Spleen (tissue), 13 donors: Measurements from ENCODE around the gene KASH5. TPM values are rescaled to one million over a fixed set of nuclear protein-coding genes. Genes with fewer than 3 reads are reported as not detected.

ENCODE experiments used
- DNase-seq: peaks from one replicate; pipeline ENCODE4 v3.0.0-alpha.2; 2020
- H3K27ac ChIP-seq, 8 donors: fragments of 200-600 bp; sonication (generic) in 7 of 8; 1 replicate in 4 of 8; 2 replicates in 4 of 8; pipeline versions ENCODE4 v1.5.0 to v1.8.0; 2016 to 2021; ENCODE audit warnings: inconsistent platforms in 4 of 8, mild to moderate bottlenecking in 4 of 8, moderate library complexity in 1 of 8
- H3K27me3 ChIP-seq, 7 donors: fragments of 200-600 bp; sonication (generic) in 6 of 7; replicated peaks in 1 of 7; 1 replicate in 4 of 7; 2 replicates in 3 of 7; pipeline versions ENCODE4 v1.5.0 to v1.8.0; 2016 to 2021; ENCODE audit warnings: inconsistent platforms in 3 of 7, mild to moderate bottlenecking in 1 of 7
- H3K36me3 ChIP-seq, 6 donors: fragments of 200-600 bp; sonication (generic) in 5 of 6; 1 replicate in 4 of 6; 2 replicates in 2 of 6; pipeline versions ENCODE4 v1.5.0 to v1.8.0; 2016 to 2021; ENCODE audit warnings: inconsistent platforms in 2 of 6
- H3K4me1 ChIP-seq, 6 donors: fragments of 200-600 bp; sonication (generic) in 5 of 6; 1 replicate in 3 of 6; 2 replicates in 3 of 6; pipeline versions ENCODE4 v1.5.0 to v1.8.0; 2016 to 2021; ENCODE audit warnings: inconsistent platforms in 3 of 6
- H3K4me3 ChIP-seq, 8 donors: fragments of 200-600 bp; sonication (generic) in 7 of 8; 1 replicate in 4 of 8; 2 replicates in 4 of 8; pipeline versions ENCODE4 v1.5.0 to v1.8.0; 2016 to 2021; ENCODE audit warnings: inconsistent platforms in 4 of 8, mild to moderate bottlenecking in 4 of 8, moderate library complexity in 2 of 8
- H3K9me3 ChIP-seq, 8 donors: fragments of 200-600 bp; sonication (generic) in 7 of 8; 1 replicate in 4 of 8; 2 replicates in 4 of 8; pipeline versions ENCODE4 v1.5.0 to v1.8.0; 2016 to 2021; ENCODE audit warnings: inconsistent platforms in 4 of 8
- POLR2A ChIP-seq, 3 donors: fragments of 450-650 bp; IDR thresholded peaks; one replicate each; pipeline ENCODE4 v1.5.1; 2017; ENCODE audit warnings: antibody characterized with exemption in 3 of 3, mild to moderate bottlenecking in 1 of 3
- POLR2AphosphoS5 ChIP-seq, 3 donors: sonication (generic); formaldehyde crosslinking; IDR thresholded peaks; one replicate each; pipeline ENCODE4 v1.5.1; 2017; ENCODE audit warnings: antibody characterized with exemption in 3 of 3
- WGBS, 5 donors: extraction: QIAGEN DNeasy Blood & Tissue Kit in 3 of 5; methylation state at CpG; one replicate each; pipeline versions ENCODE4 v1.1.5 to v1.1.7; 2013 to 2018; 5-methylcytosine and 5-hydroxymethylcytosine counted together
- intact Hi-C: fragments of 100-400 bp; cut with DNase I; formaldehyde crosslinking; loops from one replicate; pipeline ENCODE4 v1.15.0; 2023; ENCODE audit warnings: low total_unique reads
- long read RNA-seq, 2 donors: transcript quantifications; one replicate each; lab custom pipeline, GENCODE V29; 2026
- polyA plus RNA-seq, 3 donors: library from polyadenylated mRNA; stranded (reverse); fragments of 200-250 nt; gene quantifications; one replicate each; pipeline ENCODE4 v1.2.1, GENCODE V29; 2013
- total RNA-seq, 7 donors: library from RNA; depleted of rRNA in 3 of 7; stranded (reverse); fragments of >200 nt in 3 of 7; fragmentation: NEBNext Ultra II Directional in 4 of 7; extraction: Animal tissue kit (Norgen Biotek cat#: 25700) in 4 of 7; gene quantifications; one replicate each; pipeline versions ENCODE4 v1.1.0 to v1.2.1, GENCODE V29; 2016 to 2021
- TF ChIP-seq, protein P1 (sequence below), 11 experiments: fragments of 200-600 bp in 7 of 11; fragments of 450-650 bp in 4 of 11; sonication (generic) in 4 of 11; IDR thresholded peaks in 8 of 11; conservative IDR thresholded peaks in 3 of 11; 1 replicate in 7 of 11; 2 replicates in 4 of 11; pipeline versions ENCODE4 v1.4.0 to v1.8.0; 2016 to 2021; ENCODE audit warnings: antibody characterized with exemption in 11 of 11, inconsistent platforms in 4 of 11, mild to moderate bottlenecking in 1 of 11
- donor health status: healthy with polysubstance abuse.
- donor health status: DM: no; HTN: no; CAD: no; lungs with moderate emphysema.
- donor health status: DM: no; HTN: no; CAD: no.
- donor health status: Bipolar disorder and iron deficiency.
- donor health status: healthy.
- donor health status: DM: no; HTN: no; CAD: no.
- donor health status: DM: yes; HTN: yes; CAD: no.

Gene KASH5, protein sequence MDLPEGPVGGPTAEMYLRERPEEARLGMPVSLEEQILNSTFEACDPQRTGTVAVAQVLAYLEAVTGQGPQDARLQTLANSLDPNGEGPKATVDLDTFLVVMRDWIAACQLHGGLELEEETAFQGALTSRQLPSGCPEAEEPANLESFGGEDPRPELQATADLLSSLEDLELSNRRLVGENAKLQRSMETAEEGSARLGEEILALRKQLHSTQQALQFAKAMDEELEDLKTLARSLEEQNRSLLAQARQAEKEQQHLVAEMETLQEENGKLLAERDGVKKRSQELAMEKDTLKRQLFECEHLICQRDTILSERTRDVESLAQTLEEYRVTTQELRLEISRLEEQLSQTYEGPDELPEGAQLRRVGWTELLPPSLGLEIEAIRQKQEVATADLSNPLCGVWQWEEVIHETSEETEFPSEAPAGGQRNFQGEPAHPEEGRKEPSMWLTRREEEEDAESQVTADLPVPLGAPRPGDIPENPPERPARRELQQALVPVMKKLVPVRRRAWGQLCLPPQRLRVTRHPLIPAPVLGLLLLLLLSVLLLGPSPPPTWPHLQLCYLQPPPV
- total RNA-seq, result under 1 TPM in 1 of 7 donors, not detected in 6; 0.41 TPM
- polyA plus RNA-seq, result under 1 TPM; 0.11 to 0.32 (median 0.19) TPM
- long read RNA-seq, donor 1, result 0 reads
- long read RNA-seq, donor 2, result 0 reads

DNA sequence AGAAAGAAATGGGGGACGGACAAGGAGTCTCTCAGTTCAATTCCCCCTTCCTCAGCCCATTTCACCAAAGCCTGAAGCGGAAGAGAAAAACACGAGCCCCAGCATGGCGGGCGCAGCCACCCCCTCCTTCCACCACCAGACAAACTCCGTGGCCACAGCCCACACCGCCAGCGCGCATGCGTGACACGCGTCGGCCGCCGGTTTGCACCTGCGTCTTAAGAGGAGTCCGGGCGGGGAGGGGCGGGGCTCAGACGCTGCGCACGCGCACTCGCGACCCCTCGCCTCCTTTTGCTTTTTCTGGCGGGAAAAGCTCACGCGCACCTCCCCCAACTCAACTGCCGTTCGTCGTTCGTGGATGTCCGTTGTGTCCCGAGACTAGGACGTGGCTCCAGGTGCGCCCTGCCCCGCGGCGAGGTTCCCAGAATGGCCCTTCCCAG, at the start of gene KASH5:
KASH5 (plus strand) TSS at position 314 of the 437 bp plus-strand sequence. CDS start 2,635 bp downstream, outside the sequence.
- TF ChIP-seq POLR2AphosphoS5 (IDR thresholded peaks at IDR 0.05), result peak; percentile 47 to 80 (median 77)
- no peak for TF ChIP-seq POLR2A (IDR thresholded peaks at IDR 0.05)
- peaks cover 0 to 7% (median 0%) of the 10 kb centered on the region in 7 donors for H3K27me3 ChIP-seq
- no peaks in the 10 kb centered on the region for H3K36me3 ChIP-seq
- DNase-seq, result peak; percentile 95
- peaks cover 0 to 5% (median under 1%) of the 10 kb centered on the region in 8 donors for H3K9me3 ChIP-seq
- peak within 1 kb of the TSS in 4 of 8 donors; percentile 22 to 72 (median 49) for H3K27ac ChIP-seq
- peak within 1 kb of the TSS in 5 of 8 donors; percentile 9 to 47 (median 18) for H3K4me3 ChIP-seq
- WGBS, 5 donors, result 31 to 59% (median 50%) methylated on average over 10 to 40 of the region's 40 CpGs
- H3K4me1 ChIP-seq, result peaks cover 0 to 44% (median 13%) of the 10 kb centered on the region in 6 donors
- intact Hi-C loops, result no loop called here

DNA sequence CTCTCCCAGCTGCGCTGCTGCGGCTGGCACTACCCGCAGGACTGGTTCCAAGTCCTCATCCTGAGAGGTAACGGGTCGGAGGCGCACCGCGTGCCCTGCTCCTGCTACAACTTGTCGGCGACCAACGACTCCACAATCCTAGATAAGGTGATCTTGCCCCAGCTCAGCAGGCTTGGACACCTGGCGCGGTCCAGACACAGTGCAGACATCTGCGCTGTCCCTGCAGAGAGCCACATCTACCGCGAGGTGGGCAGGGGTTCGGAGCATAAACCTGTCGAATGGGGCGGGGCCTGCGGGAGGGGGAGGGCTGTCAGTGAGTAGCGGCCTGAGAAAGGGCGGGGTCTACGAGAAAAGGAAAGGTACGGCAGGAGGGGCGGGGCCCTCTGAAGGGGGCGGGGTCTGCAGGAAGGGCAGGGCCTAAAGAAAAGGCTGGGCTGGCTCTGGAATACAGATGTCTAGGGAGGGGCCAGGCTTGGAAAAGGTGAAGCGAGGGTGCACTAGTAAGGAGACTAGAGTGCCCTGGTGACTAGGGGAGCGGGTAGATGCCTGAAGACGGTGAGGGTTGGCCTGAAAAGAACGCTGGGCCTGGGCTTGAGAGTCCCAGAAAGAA, 49.3 kb upstream of the KASH5 start:
- WGBS, 5 donors, result 59 to 80% (median 68%) methylated on average over 28 to 30 of the region's 30 CpGs
- H3K27me3 ChIP-seq, result no peaks in the 10 kb centered on the region
- H3K36me3 ChIP-seq, result peaks cover 0 to 73% (median 39%) of the 10 kb centered on the region in 6 donors
- H3K9me3 ChIP-seq, result no peaks in the 10 kb centered on the region
- TF ChIP-seq, protein P1, sequence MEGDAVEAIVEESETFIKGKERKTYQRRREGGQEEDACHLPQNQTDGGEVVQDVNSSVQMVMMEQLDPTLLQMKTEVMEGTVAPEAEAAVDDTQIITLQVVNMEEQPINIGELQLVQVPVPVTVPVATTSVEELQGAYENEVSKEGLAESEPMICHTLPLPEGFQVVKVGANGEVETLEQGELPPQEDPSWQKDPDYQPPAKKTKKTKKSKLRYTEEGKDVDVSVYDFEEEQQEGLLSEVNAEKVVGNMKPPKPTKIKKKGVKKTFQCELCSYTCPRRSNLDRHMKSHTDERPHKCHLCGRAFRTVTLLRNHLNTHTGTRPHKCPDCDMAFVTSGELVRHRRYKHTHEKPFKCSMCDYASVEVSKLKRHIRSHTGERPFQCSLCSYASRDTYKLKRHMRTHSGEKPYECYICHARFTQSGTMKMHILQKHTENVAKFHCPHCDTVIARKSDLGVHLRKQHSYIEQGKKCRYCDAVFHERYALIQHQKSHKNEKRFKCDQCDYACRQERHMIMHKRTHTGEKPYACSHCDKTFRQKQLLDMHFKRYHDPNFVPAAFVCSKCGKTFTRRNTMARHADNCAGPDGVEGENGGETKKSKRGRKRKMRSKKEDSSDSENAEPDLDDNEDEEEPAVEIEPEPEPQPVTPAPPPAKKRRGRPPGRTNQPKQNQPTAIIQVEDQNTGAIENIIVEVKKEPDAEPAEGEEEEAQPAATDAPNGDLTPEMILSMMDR (IDR thresholded peaks at IDR 0.05 in 8 of 11, conservative IDR thresholded peaks at IDR 0.05 in 3 of 11), result no peak
- TF ChIP-seq POLR2AphosphoS5 (IDR thresholded peaks at IDR 0.05), result peak; percentile 40 to 74 (median 52)
- H3K4me1 ChIP-seq, result peaks cover 16 to 81% (median 72%) of the 10 kb centered on the region in 6 donors
- H3K4me3 ChIP-seq, result peak overlapping the region in 7 of 8 donors; percentile 22 to 79 (median 36)
- H3K27ac ChIP-seq, result peak overlapping the region in 7 of 8 donors; percentile 61 to 89 (median 78)
- DNase-seq, result peak; percentile 84
- intact Hi-C loops, result no loop called here

DNA sequence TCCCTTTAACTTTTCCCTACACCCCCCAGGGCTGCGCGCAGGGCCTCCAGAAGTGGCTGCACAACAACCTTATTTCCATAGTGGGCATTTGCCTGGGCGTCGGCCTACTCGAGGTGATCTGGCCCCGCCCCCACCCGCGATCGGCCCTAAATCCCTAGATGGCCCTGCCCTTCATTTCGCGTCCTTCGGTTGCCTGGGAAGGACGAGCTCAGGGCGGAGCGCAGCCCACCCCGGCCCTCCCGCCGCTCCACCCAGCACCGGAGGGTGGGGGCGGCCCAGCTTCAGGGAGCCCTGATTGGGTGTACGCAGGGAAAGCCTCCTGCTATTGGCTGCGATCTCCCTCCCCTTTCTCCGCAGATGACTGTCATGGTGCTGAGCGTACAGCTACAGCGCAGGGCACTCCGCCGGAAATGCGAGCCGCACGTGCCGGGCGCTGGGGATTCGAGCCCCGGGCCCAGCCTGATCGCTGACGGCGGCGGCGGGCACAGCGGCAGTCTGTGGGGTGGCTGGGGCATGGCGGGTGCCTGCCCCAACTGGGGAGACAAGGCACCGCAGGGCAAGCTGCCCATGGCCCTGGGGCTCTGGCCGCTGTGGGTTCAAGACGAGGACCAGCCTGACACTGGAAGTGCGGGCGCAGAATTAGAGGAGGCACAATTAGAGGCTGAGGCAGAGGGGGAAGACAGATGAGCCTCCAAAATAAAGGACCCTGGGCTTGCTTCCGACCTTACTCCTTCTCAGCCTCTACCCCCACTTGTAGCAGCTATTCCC, 48.6 kb upstream of the KASH5 start:
- intact Hi-C loops, result no loop called here
- Histone ChIP-seq H3K27me3 (no peaks in the 10 kb centered on the region), H3K4me3 (peak overlapping the region in 7 of 8 donors; percentile 22 to 79 (median 36)), H3K27ac (peak overlapping the region; percentile 42 to 89 (median 76)), H3K9me3 (no peaks in the 10 kb centered on the region), H3K36me3 (peaks cover 0 to 80% (median 41%) of the 10 kb centered on the region in 6 donors), H3K4me1 (peaks cover 16 to 75% (median 65%) of the 10 kb centered on the region in 6 donors)
- TF ChIP-seq POLR2AphosphoS5 (IDR thresholded peaks at IDR 0.05), result peak; percentile 68 to 86 (median 84)
- TF ChIP-seq POLR2A (IDR thresholded peaks at IDR 0.05), result no peak
- TF ChIP-seq, protein P1 (IDR thresholded peaks at IDR 0.05 in 8 of 11, conservative IDR thresholded peaks at IDR 0.05 in 3 of 11), result no peak
- WGBS, 5 donors, result 68 to 89% (median 70%) methylated on average over 21 to 47 of the region's 47 CpGs
- DNase-seq, result peak; percentile 86
